GM18499 (cell line): Measurements from ENCODE around the gene CLEC16A.

ENCODE experiments used
- ATAC-seq: cut with Tn5 transposase; IDR thresholded peaks from one replicate; pipeline ENCODE4 v1.9.1; 2021; ENCODE audit warnings: moderate number of reproducible peaks; ENCODE audit not compliant: insufficient read depth, unreplicated experiment

CLEC16A gene

DNA sequence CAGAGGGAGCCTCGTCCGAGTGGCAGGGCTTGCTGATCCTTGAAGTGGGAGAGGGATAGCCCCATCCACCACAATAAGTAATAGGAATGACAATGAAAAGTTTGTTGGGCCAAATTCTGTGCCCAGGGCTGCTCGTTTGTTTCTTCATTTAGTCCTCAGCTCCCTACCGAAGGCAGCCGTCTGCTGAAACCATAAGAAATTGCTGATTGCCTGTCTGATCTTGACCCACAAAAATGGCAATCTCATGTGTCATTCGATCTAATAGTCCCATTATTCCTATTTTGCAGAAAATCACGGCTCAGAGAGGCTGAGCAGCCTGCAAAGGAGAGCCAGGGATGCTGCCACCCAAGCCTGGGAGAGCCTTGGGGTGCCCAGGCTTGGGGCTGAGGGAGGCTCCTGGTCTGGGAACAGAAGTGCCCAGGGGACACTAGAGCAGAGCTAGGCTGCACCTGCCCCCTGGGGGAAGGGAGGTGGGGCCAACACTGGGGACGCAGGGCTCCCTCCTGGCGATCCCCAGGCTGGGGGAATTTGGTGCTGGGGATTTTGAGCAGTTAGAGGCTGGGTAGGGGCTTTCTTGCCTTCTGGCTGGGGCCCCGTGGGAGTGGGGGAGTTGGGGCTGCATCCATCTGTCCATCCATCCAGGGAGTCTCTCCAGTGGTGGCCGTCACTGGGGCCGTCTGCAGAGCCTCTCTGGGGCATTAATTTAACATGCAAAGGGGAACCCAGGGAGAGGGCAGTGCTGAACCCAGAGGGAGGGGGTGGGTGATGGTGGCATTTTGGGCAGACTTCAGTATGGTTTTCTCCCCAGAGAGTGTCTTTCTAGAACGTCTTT lies 258.1 kb downstream of the CLEC16A start:
- ATAC-seq: no peak

DNA sequence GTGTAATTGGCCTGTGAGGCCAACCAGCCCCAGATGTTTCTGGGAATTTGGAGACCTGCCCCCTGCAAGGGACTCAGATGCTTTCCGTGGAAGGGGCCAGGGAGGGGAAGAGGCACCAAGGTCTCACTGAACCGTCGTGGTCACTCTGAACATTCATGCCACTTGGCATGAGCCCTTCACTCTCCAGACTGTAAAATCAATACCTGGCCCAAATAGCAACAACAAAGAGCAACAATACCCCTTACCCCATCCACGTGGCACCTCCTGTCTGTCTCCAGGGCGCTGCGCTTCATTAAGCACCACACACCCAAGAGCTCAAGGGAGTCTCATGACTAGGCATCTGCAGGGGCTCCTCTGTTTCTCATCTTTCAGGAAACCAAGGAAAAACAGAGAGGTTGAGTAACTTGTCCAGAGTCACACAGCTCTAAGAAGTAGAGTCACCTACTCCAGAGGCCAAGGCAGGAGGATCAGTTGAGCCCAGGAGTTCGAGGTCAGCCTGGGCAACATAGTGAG lies 258.8 kb downstream of the CLEC16A start:
- no peak for ATAC-seq

DNA sequence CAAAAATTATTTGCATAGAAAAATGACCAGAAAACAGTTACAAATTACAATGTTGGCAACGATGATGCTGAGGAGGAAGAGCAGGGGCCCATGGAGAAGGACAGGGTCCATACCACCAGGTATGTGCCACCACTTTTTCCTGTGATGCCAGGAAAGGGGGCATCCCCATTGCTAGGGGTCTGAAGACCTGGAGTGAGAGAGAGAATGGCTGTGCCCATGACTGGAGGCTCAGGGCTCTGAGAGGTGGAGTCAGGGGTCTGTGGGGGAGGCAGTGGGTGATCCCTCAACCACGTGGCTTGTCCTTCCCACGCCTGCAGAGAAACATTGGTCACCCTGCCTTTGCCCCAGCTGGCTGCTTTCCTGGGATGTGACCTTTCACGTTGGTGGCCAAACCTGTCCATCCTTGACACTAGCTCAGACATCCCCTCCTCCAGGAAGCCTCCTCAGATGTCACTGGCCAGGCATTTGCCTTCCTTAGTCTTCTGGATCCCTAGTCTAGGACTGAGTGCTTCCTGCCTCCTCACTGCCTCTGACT lies 260.2 kb downstream of the CLEC16A start:
- no peak for ATAC-seq

GRCh38 chr16:11205065-11205699 lies 260.8 kb downstream of the CLEC16A start:
- no peak for ATAC-seq

DNA sequence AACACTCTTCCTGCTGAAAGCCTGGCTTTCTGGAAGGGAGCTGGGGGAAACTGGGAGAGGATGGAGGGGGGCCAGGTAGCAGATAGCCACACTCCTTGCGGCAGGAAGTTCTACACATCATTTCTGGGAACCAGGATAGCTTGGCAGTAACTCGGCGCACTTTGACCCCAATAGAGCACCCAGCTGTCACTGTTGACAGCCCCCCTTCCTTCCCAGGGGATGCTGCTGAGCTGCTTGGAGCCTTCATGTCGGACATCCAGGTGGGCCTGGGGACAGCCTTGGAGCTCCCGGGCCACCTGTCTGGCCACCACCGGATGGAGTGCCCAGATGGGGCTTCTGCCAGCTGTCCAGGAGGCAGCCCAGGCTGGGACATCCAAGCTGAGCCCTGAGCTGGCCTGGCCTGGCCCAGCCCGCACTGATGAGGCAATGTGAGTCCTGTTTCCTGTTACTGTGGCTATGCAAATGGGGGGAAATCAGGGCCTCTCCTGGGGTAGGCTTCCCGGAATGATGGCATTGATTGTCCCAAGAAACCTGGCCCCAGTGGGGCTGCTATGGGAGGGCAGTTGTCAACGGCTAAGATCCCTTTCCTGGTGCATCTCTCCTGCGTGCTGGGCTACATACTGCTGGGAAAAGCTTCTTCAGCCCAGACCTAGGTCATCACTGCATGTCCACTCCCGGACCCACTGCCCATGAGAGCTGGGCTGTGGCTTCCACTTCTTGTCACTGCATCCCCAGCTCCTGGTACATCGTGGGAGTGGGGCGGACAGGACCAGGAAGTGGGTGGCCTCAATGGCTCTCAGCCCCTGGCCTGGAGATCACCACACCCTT lies 261.6 kb downstream of the CLEC16A start:
- ATAC-seq: no peak

DNA sequence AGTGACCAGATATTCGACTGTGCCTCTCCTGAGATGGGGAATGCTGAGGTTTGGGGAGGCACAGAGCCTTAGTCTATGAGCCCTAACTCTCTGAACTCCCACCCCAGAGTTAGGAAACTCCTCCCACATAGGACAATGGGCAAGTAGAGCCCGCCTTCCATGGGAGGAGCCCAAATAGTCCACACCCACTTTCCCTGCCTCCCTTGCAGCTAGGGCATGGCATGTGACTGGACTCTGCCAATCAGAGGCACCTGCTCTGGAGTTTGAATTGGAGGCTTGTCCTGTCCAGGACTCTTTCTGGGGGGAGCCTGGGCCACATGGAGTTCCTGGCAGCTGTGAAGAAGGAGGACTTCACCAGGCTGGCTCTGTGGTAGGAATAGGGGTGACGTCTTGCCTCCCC lies 263.3 kb downstream of the CLEC16A start:
- ATAC-seq: no peak

DNA sequence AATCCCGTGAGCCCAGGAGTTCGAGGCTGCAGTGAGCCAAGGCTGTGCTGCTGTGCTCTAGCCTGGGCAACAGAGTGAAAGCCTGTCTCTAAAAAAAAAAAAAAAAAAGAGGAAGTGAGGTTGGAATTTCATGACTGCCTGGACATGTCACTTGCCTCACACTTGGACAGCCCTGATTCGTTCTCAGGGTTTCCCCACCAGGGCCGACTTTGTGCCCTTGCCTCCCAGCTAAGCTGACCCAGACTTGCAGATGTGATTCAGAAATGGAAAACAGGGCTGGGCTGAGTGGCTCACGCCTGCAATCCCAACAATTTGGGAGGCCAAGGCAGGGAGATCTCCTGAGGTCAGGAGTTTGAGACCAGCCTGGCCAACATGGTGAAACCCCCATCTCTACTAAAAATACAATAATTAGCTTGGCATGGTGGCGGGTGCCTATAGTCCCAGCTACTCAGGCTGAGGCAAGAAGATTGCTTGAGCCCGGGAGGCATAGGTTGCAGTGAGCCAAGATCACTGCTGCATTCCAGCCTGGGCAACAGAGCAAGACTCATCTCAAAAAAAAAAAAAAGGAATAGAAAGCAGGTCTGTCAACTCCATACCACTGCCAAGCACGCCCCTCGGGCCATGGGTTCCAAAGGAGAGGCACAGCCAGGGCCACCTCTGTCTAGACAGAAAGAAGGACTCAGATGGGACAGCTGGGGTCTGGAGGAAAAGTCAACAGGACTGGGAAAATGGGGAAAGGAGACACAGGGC lies 264.7 kb downstream of the CLEC16A start:
- ATAC-seq: no peak

DNA sequence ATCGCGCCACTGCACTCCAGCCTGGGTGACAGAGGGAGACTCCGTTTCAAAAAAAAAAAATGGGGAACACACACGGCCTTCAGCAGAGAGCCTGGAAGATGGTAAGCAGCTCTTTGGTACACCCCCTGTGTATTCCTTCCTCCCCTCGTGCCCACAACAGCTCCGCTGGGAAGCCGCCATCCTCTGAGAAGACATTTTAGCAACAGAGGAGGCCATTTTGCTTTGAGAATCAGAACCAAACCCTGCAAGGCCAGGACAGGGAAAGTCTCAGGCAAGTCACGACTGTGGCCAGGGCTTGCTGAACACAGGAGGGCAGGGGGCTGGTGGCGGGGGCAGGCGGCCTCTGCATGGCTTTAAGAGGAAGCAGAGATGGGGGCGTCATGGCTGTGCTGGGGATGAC lies 265.9 kb downstream of the CLEC16A start:
- no peak for ATAC-seq

DNA sequence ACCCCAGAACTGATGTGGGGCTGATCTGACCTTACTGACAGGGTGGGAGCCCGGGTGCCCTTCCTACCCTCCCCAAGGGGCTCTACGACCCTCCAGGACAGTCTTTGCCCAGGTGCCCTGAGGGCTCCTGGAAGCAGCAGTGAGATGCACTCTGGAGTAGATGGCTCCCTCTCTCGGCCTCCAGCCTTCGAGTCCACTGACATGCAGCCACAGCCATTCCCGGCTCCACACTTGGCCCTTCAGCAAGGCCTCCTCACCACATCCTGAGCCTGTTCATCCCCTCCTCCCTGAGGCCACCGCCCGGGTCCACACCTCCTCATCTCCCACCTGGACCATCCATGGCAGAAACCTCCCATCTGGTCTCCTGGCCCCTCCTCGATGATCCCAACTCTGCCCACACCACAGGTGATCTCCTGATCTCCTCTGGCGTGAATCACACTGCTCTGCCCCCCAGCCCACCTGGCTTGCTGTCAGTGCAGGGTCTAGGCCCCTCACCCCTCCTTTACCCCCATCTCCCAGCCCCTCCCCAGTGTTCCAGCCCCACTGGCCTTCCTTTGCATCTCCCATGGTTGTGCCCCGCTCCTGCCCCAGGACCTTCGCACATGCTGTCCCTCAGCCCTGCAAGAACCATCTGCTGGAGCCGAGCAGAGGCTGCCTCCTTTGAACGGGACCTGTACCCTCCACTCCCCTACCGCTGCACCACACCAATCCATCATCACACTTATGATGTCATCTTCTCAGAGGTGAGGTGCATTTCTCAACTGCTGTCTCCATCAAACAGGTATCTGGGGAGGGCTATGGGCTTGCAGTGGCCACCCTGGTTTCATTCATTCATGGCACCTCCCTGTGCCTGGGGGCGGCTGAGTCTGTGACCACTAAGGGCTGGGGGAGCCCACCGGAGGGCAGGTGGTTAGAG lies 267.0 kb downstream of the CLEC16A start:
- no peak for ATAC-seq

DNA sequence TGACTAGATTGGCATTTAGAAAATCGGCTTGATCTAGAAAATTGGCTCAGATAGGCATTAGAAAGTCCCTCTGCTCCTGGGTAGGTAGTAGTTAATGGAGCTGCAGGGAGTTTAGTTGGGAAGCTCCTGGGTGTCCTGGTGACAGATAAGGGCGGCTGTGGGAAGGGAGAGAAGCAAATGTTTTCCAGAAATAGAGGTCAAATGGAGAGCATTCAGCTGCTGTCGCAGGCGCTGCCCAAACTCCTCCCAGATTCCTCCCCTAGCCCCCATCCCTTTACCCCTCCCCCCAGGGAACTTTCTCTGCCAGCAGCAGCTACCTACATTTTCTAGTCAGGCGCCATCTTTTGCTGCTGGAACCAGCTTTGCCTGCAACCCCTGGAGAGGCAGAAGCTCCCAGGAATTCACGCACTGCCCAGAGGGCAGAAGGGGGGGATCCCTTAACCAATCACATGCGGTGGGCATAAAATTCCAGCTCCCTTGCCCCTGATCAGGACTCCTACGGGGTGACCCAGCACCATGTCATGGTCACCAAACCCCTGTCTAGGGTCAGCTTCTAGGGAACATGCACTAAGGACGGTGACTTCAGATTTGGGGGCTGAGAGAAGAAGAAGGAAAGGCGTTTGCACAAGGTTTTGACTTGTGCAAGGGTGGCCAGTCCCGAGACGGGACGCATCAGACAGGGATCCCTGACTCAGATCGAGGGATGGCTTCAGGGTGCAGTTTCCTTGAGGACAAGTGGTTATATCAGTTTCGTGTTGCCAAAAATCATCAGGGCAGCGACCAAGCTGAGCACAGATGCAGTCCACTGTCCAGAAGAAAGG lies 267.8 kb downstream of the CLEC16A start:
- no peak for ATAC-seq

DNA sequence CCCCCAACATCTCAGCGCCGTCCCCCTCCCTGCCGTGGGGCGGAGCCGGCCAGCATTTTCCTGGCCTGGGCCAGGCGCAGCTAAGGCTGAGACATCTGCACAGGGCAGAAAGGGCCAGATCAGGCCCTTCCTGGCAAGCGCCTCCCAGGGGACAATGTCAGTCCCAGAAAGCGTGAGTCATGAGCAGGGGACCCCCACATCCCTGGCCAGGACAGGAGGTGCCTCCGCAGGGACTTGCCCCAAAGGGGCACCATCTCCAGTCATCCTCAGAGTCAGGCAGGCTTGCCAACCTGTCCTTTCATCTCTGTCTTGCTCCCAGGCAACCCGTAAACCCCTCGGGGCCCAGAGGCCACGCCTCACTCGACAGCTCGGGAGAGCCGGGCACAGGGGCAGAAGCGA lies 268.4 kb downstream of the CLEC16A start:
- ATAC-seq: no peak

GRCh38 chr16:11213373-11213772 lies 269.0 kb downstream of the CLEC16A start:
- ATAC-seq: no peak

GRCh38 chr16:11213799-11214198 lies 269.4 kb downstream of the CLEC16A start:
- no peak for ATAC-seq

GRCh38 chr16:11215935-11216556 lies 271.7 kb downstream of the CLEC16A start:
- no peak for ATAC-seq

DNA sequence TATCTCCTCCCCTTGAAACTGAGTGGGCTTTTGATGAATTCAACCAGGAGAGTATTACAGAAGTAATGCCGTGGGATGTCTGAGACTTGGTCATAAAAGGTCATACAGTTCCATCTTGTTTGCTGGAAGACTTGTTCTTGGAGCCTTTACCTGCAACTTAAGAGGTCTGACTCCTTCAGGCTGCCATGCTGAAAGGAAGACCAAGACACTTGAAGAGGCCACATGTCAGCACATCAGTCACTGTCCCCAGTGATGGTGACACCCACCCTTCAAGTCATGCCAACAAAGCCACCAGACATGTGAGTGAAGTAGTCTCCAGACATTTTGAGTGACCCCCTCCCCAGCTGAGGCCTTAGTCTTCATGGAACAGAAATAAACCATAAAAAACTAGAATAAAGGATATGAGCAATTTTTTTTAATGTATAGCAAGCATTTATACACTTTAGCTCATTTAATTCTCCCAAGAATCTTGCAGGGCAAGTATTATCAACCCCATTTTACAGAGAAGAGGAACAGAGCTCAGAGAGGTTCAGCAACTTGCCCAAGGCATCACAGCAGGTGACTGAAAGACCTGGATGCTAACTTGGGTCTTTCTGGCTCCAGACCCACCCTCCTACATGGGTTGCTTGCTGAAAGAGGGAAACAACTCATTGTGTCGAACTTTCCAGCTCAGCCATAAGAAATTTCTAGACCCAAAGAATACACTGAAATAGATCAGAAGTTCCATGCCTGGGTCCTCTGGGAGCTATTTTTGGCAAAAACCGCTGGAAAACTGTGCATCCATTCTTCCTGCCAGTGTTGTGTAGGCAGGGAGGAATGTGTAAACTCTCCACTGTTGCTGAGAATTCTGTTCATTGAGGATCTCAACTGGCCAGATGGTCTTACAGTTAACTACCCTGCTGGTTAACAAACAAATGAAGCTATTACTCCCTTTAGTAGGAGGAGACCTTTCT lies 273.6 kb downstream of the CLEC16A start:
- ATAC-seq: no peak

DNA sequence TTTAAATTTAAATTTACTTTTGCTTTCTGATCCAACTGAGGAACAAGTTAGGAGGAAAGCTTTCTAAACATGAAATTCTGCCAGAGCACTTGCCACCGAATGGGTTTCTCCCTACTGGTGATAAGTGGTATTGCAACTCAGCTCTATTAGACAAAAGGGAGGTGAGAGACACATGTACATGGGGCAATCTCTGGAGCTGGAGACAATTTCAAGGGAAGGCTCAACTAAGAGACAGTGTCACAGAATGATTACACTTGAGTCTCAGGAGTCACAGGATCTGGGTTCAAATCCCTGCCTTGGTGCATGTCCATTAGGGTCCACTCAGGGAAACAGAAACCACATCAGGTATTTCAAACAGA lies 274.2 kb downstream of the CLEC16A start:
- ATAC-seq: no peak

DNA sequence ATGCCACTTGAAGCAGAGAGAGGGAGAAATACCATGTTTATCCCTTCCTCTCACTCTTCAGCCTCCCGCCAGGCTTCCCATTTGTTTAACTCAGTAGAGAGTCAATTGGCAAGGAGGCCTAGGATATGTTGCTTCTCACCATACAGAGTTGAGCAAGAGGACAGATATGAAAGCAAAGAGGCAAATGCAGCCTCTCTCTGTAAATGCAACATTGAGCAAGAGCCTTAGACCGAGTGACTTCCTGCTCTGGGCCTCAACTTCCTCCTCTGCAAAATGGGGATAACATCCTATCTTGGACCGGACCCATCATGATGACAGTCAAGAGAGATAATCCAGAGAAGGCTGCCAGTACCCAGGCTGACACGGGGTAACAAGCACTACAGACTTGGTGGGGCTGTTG lies 274.8 kb downstream of the CLEC16A start:
- ATAC-seq: no peak
